ENCODE results near the gene MUC2.

The MUC2 gene

DNA sequence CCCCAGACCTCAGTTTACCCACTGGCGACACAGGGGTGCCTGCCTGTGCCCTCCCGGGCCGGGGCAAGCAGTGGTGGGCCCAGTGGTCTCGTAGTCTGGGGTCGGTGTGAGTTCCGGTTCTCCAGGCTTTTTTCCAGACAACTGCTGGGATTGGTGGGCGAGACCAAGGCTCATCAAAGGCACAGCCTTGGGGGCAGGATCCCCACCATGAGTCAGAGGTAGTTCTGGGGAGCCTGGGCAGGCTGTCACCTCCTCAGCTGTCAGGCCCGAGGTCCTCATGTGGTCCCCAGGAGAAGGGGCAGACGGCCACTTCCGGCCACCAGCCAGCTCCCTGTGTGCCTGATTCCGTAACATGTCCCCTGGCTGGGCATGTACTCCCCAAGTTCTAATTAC lies 827 bp upstream of the MUC2 start:
- DNase-seq = no peak

GRCh38 chr11:1075341-1075911 lies 752 bp downstream of the MUC2 start:
- DNase-seq = no peak

DNA sequence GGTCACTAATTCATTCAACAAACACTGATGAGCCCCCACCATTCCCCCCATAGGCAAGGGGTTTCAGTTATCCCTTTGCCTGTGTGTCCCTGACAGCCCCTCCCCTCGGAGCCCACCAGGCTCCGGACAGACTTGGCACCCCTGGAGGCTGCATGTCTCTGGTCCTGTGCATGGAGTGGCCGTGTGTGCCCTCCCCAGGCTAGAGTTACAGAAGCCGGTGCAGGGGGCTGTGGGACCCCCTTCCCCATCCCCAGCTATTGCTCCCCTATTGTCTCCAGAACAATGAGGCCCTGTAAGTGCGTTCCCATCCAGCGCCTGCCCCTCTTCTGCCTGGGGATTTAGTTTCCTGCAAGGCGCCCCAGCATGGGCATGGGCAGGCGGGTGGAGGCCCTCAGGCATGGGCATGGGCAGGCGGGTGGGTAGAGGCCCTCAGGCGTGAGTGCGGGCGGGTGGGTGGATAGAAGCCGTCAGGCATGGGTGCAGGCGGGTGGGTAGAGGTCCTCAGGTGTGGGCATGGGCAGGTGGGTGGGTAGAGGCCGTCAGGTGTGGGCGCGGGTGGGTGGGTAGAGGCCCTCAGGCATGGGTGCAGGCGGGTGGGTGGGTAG lies 1.5 kb downstream of the MUC2 start:
- no peak for DNase-seq

DNA sequence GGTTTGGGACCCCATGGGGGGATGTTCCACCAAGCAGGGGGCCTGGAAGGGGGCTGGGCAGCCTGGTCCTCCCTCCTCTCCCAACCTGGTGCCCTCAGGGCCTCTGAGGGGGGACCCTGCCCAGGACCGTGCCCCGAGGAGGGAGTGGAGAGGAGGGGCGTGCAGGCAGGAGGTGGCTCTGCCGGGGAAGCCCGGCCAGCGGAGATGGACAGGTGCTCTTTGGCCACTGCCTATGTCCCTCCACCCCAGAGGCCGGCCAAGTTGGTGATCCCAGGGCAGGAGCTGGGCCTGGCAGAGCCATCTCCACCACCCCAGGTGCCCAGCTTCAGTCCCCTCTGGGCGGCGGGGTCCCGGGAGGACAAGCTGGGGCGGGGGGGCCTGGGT lies 2.4 kb downstream of the MUC2 start:
- no peak for DNase-seq

- DNase-seq = no peak
Measured at GRCh38 chr11:1077417-1078119, 2.9 kb downstream of the MUC2 start.

DNA sequence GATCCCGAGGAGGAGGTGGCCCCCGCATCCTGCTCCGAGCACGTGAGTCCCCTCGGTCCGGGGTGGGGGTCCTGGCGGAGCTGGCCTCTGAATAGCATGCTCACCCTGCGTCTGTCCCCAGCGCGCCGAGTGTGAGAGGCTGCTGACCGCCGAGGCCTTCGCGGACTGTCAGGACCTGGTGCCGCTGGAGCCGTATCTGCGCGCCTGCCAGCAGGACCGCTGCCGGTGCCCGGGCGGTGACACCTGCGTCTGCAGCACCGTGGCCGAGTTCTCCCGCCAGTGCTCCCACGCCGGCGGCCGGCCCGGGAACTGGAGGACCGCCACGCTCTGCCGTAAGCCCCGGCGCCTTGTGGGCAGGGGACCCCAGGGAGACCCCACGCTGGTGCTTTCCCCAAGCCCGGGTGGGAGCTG lies 3.5 kb downstream of the MUC2 start:
- DNase-seq = no peak

DNA sequence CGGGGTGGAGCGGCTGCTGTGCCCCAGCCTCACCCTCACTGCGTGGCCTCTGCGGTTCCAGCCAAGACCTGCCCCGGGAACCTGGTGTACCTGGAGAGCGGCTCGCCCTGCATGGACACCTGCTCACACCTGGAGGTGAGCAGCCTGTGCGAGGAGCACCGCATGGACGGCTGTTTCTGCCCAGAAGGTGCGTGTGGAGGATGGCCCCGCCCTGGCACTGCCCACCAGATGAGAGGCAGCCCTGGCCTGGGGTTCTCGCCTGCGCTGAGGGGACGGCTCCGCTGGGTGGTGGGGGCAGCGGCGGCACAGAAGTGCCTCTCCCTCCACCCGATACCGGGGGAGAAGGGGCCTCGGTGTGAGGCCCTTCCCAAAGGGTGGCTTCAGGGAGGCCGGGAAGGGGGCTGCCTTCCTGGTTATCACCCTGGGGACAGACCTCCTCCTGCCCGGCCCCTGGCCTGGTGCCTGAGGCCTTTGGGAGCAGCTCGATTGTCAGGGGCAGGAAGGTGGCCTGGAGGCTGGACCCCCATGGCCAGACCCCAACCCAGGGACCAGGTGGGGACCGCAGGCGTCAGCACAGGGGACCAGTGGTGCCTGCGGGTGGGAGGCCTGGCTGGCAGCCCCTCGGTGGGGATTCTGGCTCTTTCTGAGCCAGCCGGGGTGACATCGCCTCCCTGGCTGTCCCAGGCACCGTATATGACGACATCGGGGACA lies 7.1 kb downstream of the MUC2 start:
- DNase-seq = no peak

GRCh38 chr11:1082346-1082727 lies 7.7 kb downstream of the MUC2 start:
- DNase-seq = no peak

GRCh38 chr11:1082728-1083620 lies 8.3 kb downstream of the MUC2 start:
- DNase-seq = no peak

- no peak for DNase-seq
Measured at GRCh38 chr11:1083621-1084551, 9.2 kb downstream of the MUC2 start.

GRCh38 chr11:1084561-1085439 lies 10.1 kb downstream of the MUC2 start:
- DNase-seq = no peak

- DNase-seq = no peak
Measured at GRCh38 chr11:1085440-1086170, 10.9 kb downstream of the MUC2 start.

- no peak for DNase-seq
Measured at GRCh38 chr11:1086171-1087102, 11.8 kb downstream of the MUC2 start.

- DNase-seq = no peak
Measured at GRCh38 chr11:1087279-1087960, 12.7 kb downstream of the MUC2 start.

DNA sequence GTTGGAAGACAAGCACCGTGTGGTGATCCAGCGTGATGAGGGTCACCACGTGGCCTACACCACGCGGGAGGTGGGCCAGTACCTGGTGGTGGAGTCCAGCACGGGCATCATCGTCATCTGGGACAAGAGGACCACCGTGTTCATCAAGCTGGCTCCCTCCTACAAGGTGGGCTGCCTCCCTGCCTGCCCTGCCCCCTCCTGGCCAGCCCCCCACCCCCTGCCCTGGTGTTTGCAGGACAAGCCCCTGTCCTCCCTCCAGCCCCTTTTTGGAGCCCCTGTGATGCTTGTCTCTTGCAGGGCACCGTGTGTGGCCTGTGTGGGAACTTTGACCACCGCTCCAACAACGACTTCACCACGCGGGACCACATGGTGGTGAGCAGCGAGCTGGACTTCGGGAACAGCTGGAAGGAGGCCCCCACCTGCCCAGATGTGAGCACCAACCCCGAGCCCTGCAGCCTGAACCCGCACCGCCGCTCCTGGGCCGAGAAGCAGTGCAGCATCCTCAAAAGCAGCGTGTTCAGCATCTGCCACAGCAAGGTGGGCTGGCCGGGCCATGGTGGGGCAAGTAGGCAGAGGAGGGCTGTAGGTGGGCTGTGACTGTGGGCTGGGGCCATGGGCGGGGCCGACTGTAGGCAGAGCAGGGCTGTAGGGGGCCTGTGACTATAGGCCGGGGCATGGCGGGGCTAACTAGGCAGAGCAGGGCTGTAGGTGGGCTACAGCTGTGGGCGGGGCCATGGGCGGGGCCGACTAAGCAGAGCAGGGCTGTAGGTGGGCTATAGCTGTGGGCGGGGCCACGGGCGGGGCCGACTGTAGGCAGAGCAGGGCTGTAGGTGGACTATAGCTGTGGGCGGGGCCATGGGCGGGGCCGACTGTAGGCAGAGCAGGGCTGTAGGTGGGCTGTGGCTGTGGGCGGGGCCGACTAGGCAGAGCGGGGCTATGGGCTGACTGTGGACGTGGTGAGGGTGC lies 13.6 kb downstream of the MUC2 start:
- DNase-seq = no peak

- no peak for DNase-seq
Measured at GRCh38 chr11:1088927-1089737, 14.5 kb downstream of the MUC2 start.

All from NCI-H526 treated with DMSO at 0.1 percent for 48 hours (cell line).